ENCODE measurements around the gene LRRC4C.

Gene LRRC4C

GRCh38 chr11:40280159-40281051, 1179.0 kb downstream of the LRRC4C start:
- no peak for DNase-seq

GRCh38 chr11:40276960-40277359, 1182.5 kb downstream of the LRRC4C start:
- no peak for DNase-seq

- no peak for DNase-seq
Observed at GRCh38 chr11:40274017-40274416, 1185.4 kb downstream of the LRRC4C start.

GRCh38 chr11:40273192-40273732, 1186.2 kb downstream of the LRRC4C start:
- no peak for DNase-seq

GRCh38 chr11:40271361-40271760, 1188.1 kb downstream of the LRRC4C start:
- DNase-seq, result no peak

GRCh38 chr11:40269865-40270264, 1189.6 kb downstream of the LRRC4C start:
- no peak for DNase-seq

- DNase-seq, result no peak
Observed at GRCh38 chr11:40268551-40268950, 1190.9 kb downstream of the LRRC4C start.

- no peak for DNase-seq
Observed at GRCh38 chr11:40255457-40255856, 1204.0 kb downstream of the LRRC4C start.

- no peak for DNase-seq
Observed at GRCh38 chr11:40253166-40253565, 1206.3 kb downstream of the LRRC4C start.

- DNase-seq, result no peak
Observed at GRCh38 chr11:40252236-40252635, 1207.2 kb downstream of the LRRC4C start.

- no peak for DNase-seq
Observed at GRCh38 chr11:40246983-40247382, 1212.5 kb downstream of the LRRC4C start.

GRCh38 chr11:40241524-40242051, 1217.9 kb downstream of the LRRC4C start:
- no peak for DNase-seq

GRCh38 chr11:40240284-40240683, 1219.2 kb downstream of the LRRC4C start:
- DNase-seq, result no peak

- DNase-seq, result no peak
Observed at GRCh38 chr11:40236526-40236925, 1222.9 kb downstream of the LRRC4C start.

- no peak for DNase-seq
Observed at GRCh38 chr11:40235841-40236240, 1223.6 kb downstream of the LRRC4C start.

- no peak for DNase-seq
Observed at GRCh38 chr11:40230821-40231220, 1228.6 kb downstream of the LRRC4C start.

GRCh38 chr11:40228662-40229061, 1230.8 kb downstream of the LRRC4C start:
- DNase-seq, result no peak

GRCh38 chr11:40227730-40228129, 1231.7 kb downstream of the LRRC4C start:
- no peak for DNase-seq

- DNase-seq, result no peak
Observed at GRCh38 chr11:40226654-40227053, 1232.8 kb downstream of the LRRC4C start.

- no peak for DNase-seq
Observed at GRCh38 chr11:40223596-40224330, 1235.7 kb downstream of the LRRC4C start.

- no peak for DNase-seq
Observed at GRCh38 chr11:40219401-40219800, 1240.1 kb downstream of the LRRC4C start.

GRCh38 chr11:40215556-40215955, 1243.9 kb downstream of the LRRC4C start:
- no peak for DNase-seq

- DNase-seq, result no peak
Observed at GRCh38 chr11:40207416-40207815, 1252.0 kb downstream of the LRRC4C start.

- DNase-seq, result no peak
Observed at GRCh38 chr11:40204228-40204627, 1255.2 kb downstream of the LRRC4C start.

Measured in CD4-positive, alpha-beta T cell treated with Interleukin-17A for 1 hour (primary cell).